Activated CD4-positive, alpha-beta T cell treated with anti-CD3 and anti-CD28 coated beads for 48 hours (primary cell): ENCODE results near the gene MID1.
A peak's percentile ranks its signal among the peaks of the same experiment; 100 is the strongest.

ENCODE experiments used
- DNase-seq: peaks from one replicate; pipeline ENCODE4 v3.0.0-alpha.2; 2020

Gene MID1, protein sequence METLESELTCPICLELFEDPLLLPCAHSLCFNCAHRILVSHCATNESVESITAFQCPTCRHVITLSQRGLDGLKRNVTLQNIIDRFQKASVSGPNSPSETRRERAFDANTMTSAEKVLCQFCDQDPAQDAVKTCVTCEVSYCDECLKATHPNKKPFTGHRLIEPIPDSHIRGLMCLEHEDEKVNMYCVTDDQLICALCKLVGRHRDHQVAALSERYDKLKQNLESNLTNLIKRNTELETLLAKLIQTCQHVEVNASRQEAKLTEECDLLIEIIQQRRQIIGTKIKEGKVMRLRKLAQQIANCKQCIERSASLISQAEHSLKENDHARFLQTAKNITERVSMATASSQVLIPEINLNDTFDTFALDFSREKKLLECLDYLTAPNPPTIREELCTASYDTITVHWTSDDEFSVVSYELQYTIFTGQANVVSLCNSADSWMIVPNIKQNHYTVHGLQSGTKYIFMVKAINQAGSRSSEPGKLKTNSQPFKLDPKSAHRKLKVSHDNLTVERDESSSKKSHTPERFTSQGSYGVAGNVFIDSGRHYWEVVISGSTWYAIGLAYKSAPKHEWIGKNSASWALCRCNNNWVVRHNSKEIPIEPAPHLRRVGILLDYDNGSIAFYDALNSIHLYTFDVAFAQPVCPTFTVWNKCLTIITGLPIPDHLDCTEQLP

DNA sequence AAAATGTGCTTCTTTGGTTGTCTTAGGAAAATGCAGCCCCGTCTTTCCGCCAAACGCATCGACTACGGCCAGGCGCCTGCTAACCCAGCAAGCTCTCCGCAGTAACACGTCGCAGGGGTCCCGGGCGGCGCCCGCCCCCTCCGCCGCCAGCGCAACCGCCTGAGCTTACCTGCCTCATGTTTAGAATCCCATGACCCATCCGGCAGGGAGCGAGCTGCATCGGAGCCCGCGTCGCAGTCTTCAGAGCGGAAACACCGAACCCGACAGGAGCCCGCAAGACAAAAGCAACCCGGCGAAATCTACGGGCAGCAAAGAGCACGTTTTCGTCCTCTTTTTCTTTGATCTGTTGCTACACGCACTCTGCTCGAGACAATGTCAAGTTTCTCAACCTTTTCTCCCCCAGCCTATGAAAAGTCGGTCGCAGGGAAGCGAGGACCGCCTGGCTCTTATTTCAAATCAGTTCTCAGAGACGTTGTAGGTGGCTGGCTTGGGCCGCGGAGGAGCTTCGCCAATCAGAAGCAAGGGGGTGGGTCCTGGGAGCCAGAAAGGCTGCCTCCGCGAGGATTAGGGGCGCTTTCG lies at the start of gene MID1:
TSS of gene MID1 (minus strand) at position 465 of the 579 bp plus-strand sequence. CDS start 53,038 bp downstream, outside the sequence.
- peak; percentile 3 for DNase-seq

DNA sequence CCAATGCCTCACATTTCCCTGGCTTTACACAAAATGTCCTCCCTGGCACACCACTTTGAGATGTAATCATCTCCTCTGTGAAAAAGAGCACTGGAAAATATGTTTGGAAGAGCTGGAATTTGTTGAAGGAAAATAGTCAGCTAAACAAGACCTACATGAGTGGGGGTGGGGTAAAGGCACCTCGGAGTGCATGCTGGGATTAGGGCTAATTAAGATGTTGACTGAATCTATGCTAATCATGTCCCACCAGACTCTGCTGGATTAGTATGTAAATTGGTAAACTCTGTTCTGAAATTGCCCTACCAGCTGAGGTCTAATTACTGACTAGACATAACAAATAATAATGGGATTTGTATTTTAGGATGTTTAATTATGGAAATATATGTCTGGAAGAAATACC lies 46.8 kb upstream of the MID1 start:
- no peak for DNase-seq

DNA sequence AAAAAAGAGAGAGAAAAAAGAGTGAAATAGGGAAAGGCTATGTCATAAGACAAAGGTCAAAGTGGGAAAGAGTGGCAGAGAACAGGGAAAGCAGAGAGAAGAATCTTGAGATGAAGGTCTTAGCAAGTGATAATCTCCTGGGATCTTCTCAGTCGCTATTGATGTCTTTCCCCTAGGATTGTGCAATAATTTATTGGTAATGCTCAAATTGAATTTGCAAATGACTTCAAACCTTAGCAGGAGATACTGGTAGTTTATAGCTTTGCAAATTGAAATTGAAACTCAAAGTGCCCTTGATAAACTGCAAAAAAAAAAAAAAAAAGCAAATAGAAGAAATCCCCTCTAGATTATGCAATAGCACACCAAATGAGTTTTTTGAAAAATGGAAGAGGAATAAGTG lies 45.7 kb upstream of the MID1 start:
- no peak for DNase-seq

DNA sequence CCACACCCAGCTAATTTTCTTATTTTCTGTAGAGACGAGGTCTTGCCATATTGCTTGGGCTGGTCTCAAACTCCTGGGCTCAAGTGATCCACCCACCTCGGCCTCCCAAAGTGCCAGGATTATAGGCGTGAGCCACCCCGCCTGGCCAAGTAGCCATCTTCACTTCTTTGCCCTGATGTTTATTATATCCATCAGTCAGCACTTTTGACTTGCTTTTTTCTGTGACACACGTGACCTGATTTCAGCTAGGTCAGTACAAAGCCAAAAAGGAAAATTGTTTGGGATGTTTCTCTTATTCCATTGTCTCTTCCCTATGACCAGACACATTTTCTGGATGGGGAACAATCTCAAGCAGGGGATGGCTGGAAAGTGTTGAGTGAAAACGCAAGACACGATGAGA lies 45.3 kb upstream of the MID1 start:
- DNase-seq, result no peak

DNA sequence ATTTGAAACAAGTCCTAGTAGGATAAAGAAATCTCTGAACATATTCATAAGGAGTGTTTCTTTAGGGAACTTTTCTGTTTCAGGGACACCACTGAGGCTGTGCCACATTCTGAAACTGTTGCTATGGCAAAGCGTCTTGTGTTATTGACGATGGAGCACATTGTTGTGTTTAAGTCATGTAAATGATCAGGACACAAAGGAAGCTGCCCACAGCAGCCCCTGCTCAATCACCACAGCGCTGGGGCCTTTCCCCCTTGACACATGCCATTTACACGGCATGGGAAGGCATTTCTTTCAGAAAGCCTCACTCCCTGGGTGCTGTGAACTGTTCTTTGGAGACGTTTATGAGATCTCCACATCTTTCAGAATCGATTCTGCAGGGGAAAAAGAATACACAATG lies 39.8 kb upstream of the MID1 start:
- no peak for DNase-seq

DNA sequence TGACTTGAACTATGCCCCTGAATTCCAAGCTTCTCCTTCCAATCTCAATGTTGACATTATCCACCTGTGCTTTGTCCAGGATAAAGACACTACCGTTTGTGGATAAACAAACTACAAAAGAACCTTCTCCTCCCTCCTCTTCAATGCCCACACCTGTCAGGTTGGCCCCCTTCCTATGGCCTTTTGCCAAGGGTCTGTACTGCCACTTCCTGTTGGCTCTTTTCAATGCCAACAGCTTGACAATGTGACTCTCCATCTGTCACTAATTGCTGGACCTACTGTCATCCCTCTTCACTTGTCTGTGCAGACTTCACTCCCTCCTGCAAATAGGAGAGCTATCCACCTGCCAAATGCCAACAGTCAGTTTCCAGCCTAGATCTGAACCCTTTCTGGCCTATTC lies 35.8 kb upstream of the MID1 start:
- no peak for DNase-seq

DNA sequence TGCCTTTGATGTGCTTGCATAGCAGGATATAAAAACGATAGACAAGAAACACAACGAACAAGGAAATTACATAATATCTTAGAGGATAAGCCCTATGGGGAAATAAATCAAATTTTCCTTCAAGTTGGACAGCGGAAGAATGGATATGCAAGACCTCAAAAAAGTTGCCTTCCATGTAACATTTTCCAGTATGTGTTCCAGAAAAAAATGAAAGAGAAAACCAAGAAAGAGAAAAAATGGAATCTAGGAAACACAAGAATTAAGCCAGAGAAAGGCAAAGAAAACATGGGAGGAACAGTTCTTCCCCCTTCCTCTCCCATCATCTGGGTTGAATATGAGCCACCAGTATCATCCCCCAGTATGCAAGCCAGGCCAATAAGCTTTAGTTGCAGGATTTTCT lies 34.6 kb upstream of the MID1 start:
- no peak for DNase-seq

DNA sequence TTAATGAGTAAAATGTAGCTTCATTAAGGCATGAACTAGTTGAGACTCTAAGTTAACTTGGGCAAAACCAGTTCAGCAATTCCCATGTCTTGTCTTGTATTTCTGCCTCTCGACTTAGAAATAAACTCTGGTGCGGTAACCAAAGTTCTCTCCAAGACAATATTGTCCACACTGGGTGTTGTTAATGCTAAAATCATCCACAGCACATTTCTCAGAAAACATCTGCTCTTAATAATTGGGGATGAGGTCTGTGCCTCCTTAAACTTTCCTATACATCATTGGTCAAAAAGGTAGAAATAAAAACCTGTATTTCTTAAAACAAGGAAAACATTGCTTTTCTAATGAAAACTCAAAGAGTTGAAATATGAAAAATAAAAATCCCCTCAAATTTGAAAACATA lies 32.9 kb upstream of the MID1 start:
- no peak for DNase-seq

DNA sequence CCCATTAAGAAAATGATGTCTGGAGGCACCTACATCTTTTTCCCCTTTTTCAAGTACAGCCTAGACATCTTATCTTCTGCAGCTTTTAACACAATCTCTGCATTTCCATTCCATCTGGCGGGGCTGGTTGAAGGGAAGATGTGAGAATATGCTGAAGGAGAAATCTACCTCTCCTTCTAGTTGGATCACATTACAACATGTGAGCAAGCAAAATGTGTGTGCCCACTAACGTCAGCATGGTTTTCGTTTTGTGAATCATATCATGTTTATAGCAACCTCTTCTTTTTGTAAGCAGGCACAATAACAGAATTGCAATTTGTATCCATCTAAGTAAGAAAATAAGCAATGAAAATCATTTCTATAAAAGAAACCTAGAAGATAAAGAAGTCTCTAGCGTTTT lies 28.9 kb upstream of the MID1 start:
- DNase-seq, result no peak

DNA sequence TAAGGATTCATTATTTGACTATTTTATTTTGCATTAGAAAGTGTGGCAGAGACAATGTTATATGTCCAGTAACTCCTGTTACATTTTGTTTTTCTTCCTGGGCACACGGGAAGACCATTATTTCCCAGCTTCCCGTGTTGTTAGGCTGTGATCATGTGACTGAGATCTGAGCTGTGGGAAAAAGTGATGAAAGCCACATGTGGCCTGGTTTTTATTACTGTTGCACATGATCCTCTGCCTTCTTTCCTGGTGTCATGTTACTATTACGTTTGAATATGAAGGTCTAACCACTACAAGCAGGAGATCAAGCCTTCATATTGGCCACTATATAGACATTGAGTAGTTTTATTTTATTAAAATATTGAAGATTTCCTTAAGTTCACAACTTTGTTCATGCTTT lies 28.2 kb upstream of the MID1 start:
- DNase-seq, result no peak

DNA sequence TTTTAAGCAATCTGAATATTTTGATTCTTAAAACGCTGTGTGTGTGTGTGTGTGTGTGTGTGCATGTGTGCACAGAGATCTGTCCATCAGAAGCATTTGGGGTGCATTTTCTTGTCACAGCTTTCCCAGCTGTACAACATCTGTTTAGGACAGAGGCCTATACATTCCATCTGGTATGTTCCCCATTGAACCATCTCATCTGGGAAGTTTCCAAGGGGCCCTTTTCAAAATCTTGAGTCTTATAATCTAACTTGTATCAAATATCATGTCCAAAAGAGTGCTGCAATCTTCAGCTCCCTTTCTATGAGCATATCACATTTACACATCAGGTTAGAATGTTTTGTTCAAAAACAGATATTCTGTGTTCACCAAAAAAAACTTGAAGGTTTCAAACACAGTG lies 16.5 kb upstream of the MID1 start:
- no peak for DNase-seq

DNA sequence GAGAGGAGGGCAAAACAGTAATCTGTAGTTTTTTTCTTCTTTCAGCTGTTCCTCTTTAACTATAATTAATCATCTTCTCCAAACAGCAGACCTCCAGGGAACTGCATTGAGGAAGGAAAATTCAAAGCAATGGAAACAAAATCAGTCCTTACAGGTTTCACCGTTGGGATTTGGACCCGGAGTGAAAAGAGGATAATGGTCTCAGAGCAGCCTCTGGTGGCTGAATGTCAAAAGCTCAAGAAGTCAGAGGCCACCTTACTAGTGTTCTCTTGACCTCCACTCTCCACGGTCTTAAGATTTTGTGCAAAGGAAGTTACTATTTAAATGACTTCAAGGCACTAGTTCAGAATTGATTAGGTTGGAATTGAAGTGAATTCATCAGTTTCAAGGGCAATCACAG lies 16.0 kb upstream of the MID1 start:
- DNase-seq, result no peak

DNA sequence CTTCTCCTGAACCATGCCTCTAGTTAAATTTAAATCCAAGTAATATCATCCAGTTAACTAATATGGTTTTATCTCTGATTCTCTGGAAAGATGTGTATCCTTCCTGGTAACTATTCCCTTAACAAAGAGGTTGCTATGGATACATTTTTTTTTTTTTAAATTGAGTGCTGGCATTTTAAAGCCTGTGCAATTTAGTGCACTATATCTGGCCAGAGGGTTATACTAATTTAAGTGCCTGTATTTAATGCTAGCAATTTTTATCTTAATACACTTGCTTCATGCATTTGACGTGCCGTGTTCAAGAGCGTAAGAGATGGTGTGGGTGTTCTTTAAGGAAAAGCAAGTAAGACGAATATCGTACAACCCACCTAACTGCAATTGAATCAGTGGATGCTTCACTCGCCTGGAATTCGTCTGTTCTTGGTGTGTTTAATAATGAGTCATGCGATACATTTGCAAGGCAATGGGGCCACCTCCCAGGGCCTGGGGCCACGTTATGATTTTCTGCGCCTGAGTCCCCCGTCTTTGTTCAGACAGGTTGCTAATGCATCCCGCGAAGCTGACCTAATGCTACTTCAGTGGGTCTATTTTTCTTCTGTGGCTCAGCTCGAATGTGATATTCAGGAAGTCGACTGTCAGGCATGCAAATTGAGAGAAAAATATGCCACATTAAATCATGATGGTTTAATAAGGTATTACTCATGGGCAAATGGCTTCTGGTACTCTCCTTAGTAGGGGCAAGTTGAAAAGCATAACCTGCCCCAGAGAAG lies 14.2 kb upstream of the MID1 start:
- no peak for DNase-seq

DNA sequence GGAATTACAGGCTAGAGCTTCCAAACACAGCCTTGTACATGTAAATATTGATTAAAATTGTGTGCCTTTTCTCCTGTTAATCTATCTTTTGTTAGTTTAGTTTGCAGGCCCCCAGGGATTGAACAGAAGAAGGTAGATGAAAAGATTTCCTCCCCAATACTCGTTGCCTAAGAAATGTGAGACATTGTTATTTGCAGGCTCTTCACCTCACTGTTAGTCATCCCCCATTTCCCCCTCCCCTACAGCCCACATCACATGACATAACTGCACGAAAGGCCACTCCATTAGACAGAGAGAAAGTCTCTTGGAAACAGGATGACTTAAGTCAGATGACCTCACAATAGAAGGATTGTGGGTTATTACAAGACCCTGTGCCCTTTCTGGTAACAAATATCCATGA lies 13.3 kb upstream of the MID1 start:
- DNase-seq, result no peak

DNA sequence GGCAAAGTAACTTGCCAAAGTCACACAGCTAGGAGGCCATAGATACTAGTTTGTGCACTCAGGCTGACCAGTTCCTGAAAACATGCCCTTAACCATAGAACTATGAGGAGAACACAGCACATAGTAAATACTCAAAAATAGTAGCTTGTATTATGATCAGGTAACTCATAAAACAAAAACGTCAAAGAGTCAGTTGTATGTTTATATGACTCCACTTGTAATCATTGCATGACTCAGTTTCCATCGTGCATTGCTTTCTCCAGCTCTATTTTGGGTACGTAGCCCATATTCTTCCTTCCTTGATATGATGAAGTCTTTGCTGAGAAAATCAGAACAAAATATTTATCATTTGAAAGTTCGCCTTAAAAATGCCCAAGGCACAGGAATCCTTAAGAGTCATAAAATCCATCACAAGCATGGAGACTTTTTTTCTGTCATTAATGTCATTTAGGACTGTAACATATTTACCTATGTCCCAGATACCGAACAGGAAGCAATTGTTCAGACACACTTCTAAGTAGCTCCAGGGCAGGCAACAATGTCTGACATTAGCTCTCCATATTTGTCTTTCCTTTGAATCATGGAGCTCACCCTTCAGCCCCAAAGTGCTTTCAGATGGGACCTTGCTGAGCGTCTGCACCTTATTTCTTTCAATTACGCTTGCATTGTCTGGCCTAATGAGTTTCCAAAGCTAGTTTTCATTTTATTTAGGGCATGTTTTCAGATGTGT lies 11.2 kb upstream of the MID1 start:
- no peak for DNase-seq

DNA sequence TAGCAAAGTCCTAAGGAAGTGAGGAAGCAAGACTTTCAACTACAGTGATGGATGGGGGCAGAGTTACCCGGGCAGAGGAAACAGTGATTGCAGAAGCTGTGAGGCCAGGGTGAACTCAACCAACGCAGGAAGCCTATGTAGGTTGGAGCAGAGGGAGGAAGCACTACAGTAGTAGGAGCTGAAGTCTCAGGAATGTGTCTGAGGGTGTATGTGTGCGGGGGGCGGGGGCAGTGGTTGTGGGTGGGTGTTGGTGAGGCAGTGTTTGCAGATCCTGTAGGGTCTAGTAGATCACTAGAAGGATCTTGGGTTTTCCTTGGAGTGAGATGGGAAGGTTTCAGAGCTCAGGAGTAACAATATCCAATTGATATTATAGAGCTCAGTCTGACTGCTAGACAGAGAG lies 9.9 kb upstream of the MID1 start:
- DNase-seq, result no peak

DNA sequence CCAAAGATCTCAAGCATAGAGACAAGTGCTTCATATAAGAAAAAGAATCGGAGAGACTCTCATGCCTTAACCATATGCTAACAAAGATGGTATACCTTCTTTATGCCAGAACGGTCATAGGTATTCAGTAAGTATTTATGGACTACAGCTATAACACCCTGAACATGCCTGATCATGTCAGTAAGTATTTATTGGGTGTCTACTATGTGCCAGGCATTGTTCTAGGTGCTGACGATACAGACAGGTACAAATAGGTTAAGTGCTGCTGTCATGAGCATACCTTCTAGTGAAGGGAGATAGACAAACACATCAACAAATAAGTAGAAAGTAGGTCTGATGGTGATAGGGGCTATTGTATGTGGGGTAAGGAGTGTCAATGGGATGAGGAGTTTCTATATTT lies 9.5 kb upstream of the MID1 start:
- DNase-seq, result no peak

DNA sequence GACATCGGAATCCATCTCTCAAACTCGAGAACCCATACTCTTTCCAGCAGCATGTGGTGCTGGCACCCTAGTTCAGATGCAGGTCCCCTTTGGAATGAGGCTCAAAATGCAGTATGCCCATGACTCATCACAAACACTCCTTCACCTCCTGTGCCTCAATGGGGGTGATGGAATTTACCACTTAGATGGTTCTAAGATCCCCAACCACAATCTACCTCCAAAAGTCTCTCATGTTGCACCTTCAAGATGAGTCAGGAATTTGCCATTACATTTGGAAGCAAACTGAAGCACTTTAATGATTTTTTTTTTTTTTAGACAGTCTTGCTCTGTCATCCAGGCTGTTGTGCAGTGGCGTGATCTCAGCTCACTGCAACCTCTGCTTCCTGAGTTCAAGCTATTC lies 8.5 kb upstream of the MID1 start:
- no peak for DNase-seq

DNA sequence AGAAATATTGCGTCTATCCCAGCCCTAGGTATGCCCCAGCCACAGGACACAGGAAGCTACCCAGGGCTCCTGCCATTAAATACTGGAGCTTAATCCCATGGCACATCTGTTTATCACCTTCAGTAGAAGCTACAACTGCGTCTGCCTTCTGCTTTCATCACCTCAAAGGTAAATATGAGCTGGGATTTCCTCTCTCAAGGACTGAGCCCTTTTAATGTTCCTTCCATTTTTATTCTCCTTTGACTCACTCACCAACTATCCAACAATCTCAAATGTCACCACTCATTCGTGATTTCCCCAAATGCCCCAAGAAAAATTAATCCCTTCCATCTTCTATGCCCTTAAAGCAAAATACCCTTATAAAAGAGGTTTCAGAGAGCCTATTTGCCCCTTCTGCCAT lies 1.8 kb upstream of the MID1 start:
- DNase-seq, result no peak

DNA sequence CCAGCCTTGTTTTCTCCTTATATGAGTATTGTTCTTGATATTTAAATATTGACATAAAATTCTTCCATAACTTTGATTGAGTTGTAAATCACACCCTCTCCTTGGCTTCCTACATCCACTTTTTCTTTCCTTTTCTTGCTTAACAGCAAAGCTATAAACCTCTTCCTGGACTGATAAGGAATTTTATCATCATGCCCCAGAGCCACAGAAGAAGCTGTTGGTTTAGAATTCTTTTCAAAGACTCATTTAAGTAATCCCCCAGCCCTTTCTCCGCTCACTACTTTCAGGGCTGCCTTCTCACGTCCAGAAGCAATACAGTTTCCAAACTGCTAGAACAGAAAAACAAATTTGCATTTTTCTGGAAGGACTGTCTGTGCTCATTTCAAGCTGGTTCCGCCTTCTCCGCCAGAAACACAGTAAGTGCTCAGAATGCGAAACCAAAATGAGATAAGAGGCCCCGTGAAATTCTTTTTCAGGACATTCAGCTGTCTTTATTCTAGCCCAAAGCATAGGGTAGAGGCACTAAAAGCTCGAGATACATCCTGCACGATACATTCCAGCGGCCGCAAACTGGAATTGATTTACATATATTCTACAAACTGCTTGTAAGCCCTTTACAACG lies 849 bp downstream of the MID1 start:
- no peak for DNase-seq

DNA sequence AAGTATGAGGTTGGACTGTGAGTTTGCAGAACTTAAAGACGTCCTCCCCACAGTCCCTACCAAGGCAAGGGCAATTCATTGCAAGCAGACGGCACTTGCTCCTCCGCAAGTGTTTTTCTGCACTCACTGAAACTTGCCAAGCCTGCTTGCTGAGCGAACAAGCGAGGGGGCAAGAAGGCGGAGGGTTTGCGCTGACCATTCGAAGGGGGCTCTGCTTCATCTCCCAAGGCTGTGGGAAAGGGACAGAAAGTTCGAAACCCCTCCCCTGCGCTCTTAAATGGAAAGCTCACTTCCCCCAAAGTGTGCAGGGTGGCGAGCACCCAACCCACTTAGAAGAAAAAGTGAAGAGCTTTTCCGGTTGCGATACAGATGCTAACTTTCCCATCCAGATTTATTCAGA lies 1.4 kb downstream of the MID1 start:
- no peak for DNase-seq

DNA sequence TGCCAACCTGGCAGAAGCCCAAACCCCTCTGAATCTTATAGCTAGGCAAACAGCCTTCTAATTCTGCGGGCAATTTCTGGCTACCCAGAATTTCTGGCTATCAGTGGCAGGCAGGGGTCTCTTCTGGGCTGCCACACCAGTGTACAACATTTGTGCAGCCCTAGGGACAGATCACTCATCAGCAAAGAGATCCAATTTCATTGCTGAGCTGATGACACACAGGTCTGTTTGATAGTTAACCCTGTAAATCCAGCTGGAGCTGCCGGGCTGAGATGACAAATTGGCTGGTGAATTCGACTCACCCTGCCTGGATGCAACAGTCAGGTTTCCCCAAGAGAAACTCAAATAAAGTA lies 2.4 kb downstream of the MID1 start:
- no peak for DNase-seq
